Diencephalon (tissue), 1 donor: ENCODE measurements around the gene ZNF30. TPM values are rescaled to one million over a fixed set of nuclear protein-coding genes. Genes with fewer than 3 reads are reported as not detected.

Source experiments
- total RNA-seq: library from RNA; depleted of rRNA; stranded (reverse); fragments of >200 nt; gene quantifications from one replicate; pipeline ENCODE4 v1.2.3, GENCODE V29; 2014

The ZNF30 gene
- total RNA-seq, result 9.0 TPM

GRCh38 chr19:34926685-34927375, at the start of gene ZNF30:
ZNF30 (plus strand) TSS chr19:34926903; CDS start chr19:34929948, 3,045 bp downstream.

GRCh38 chr19:34963573-34964406, 37.1 kb downstream of the ZNF30 start, which contains the start of gene ZNF792:
ZNF792 (minus strand) TSS chr19:34964229; CDS start chr19:34963662, 567 bp downstream.

Other genes starting within 250 kb of the ZNF30 start
- 1.2 TPM for gene SCGB2B2, start 249.7 kb upstream of the ZNF30 start, total RNA-seq
- 54.7 TPM for gene ZNF302, start 249.2 kb upstream of the ZNF30 start, total RNA-seq
- gene ZNF181, start 192.7 kb upstream of the ZNF30 start, total RNA-seq, result 30.9 TPM
- gene ZNF599, start 153.7 kb upstream of the ZNF30 start, total RNA-seq, result 14.3 TPM
- 16.6 TPM for gene ZNF792, start 37.3 kb downstream of the ZNF30 start, total RNA-seq
- gene GRAMD1A, start 73.4 kb downstream of the ZNF30 start, total RNA-seq, result 47.1 TPM
- 3.9 TPM for gene SCN1B, start 103.6 kb downstream of the ZNF30 start, total RNA-seq
- 0.23 TPM for gene HPN, start 114.8 kb downstream of the ZNF30 start, total RNA-seq
- not detected for gene FXYD3, start 188.9 kb downstream of the ZNF30 start, total RNA-seq
- 15.0 TPM for gene LGI4, start 208.2 kb downstream of the ZNF30 start, total RNA-seq
- 3.2 TPM for gene FXYD1, start 211.9 kb downstream of the ZNF30 start, total RNA-seq
- gene FXYD7, start 216.4 kb downstream of the ZNF30 start, total RNA-seq, result 22.1 TPM
- 0.46 TPM for gene FXYD5, start 227.8 kb downstream of the ZNF30 start, total RNA-seq